ENCODE data around the gene AQP3.

DNA sequence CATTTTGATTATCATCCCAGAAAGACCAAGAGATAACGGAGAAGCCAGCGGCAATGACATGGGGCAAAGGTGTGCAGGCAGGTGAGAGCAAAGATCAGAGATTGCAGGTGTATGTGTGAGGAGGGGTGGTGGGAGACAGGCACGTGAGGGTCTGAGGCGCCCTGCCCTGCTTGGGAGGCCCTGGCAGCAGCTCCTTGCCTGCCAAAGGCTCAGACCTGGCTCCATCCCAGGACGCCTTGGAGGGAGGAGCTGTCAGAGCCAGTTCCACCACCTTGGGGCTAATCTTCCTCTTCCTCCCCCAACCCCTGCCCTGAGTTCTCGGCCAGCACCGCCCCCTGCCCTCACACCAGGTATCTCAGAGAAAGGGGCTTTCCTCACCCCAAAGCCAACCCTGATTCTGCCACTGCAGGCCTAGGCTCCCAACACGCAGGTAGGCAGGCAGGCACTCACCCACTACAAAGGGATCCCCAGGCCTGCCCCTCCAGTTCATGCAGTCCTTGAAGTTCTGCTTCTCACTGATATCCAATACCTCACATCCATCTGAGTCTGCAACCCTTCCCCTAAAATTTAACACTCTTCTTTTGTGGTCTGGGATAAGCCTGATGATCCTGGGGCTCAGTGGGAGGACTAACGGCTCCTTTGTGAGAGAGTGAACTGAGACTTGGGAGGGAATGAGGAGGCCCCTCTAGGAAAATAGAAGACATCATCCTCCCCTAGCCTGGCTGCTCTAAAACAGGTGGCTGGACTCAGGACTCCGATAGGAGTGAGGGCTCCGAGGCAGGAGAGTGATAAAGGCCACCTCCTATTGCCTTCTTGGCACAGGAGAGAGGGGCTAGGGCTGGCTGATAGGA, 1.8 kb downstream of the AQP3 start:
- no peak for TF ChIP-seq CTCF (IDR thresholded peaks at IDR 0.05; ENCODE audit: insufficient read depth, low read length, poor library complexity, severe bottlenecking)
- TF ChIP-seq EZH2phosphoT487 (conservative IDR thresholded peaks at IDR 0.05; ENCODE audit: low read length) = no peak
